A549 (cell line): ENCODE measurements around the gene RELN. TPM values are rescaled to one million over a fixed set of nuclear protein-coding genes. Genes with fewer than 3 reads are reported as not detected.

Source experiments
- ATAC-seq, 2 experiments: fragments of 200-7000 bp in 1 of 2; fragments of >200 bp in 1 of 2; cut with Nextera tagmentation in 1 of 2; cut with Tn5 transposase in 1 of 2; 3 replicates each; pipeline versions ENCODE4 v1.8.0 to v1.9.1; 2018 to 2020; ENCODE audit warnings: mild to moderate bottlenecking in 1 of 2, moderate library complexity in 1 of 2
- CTCF ChIA-PET: fragments of 300-600 bp; sonication (Branson Sonifier 250); formaldehyde crosslinking; extraction: SDS; loops from one replicate; lab custom pipeline; 2021; ENCODE audit warnings: antibody characterized with exemption, inconsistent platforms; lab: Yijun Ruan, JAX
- POLR2A ChIA-PET: fragments of 350-600 bp; formaldehyde crosslinking; extraction: SDS; loops from one replicate; lab custom pipeline; 2021; ENCODE audit warnings: antibody characterized with exemption, inconsistent platforms; lab: Yijun Ruan, JAX
- DNase-seq, 2 experiments: peaks; one replicate each; pipeline versions ENCODE4 v3.0.0 to v3.0.0-alpha.2; 2011 to 2016; ENCODE audit warnings: low read depth in 1 of 2, low spot score in 1 of 2
- FAIRE-seq: peaks from 2 replicates; lab custom pipeline; 2011; peaks lifted over from hg19 to GRCh38; lab: Jason Lieb, UNC
- H3K27ac ChIP-seq, 2 experiments: fragments of >200 bp; sonication (Bioruptor Twin); formaldehyde crosslinking; 3 replicates each; pipeline ENCODE4 v1.5.1; 2016 to 2017
- H3K4me1 ChIP-seq: fragments of >200 bp; sonication (Bioruptor Twin); formaldehyde crosslinking; 3 replicates; pipeline ENCODE4 v1.6.1; 2016
- H3K4me2 ChIP-seq: fragments of >200 bp; sonication (Bioruptor Twin); formaldehyde crosslinking; 3 replicates; pipeline ENCODE4 v1.6.1; 2016
- H3K4me3 ChIP-seq: fragments of >200 bp; sonication (Bioruptor Twin); formaldehyde crosslinking; 3 replicates; pipeline ENCODE4 v1.5.1; 2016
- H3K9me3 ChIP-seq: fragments of >200 bp; sonication (Bioruptor Twin); formaldehyde crosslinking; 3 replicates; pipeline ENCODE4 v1.6.1; 2016
- CEBPB ChIP-seq, 2 experiments: fragments of >200 bp in 1 of 2; sonication (Bioruptor Twin) in 1 of 2; formaldehyde crosslinking in 1 of 2; IDR thresholded peaks; 2 replicates each; pipeline ENCODE4 v1.6.1; 2012 to 2016
- EHF ChIP-seq: fragments of 250-450 bp; sonication (Bioruptor Pico); IDR thresholded peaks from 2 replicates; pipeline ENCODE4 v1.5.0; 2020; ENCODE audit warnings: mild to moderate bottlenecking
- EP300 ChIP-seq, 2 experiments: fragments of >200 bp; sonication (Bioruptor Twin); formaldehyde crosslinking; IDR thresholded peaks; 2 replicates in 1 of 2; 3 replicates in 1 of 2; pipeline ENCODE4 v1.6.1; 2016 to 2017
- GATA3 ChIP-seq: IDR thresholded peaks from 2 replicates; pipeline ENCODE4 v1.6.1; 2012; ENCODE audit warnings: borderline replicate concordance
- HOXA7 ChIP-seq: fragments of 250-450 bp; sonication (Bioruptor Pico); IDR thresholded peaks from 2 replicates; pipeline ENCODE4 v1.5.0; 2020; ENCODE audit warnings: mild to moderate bottlenecking, moderate library complexity
- HOXB13 ChIP-seq: fragments of 250-450 bp; sonication (Bioruptor Pico); IDR thresholded peaks from 2 replicates; pipeline ENCODE4 v1.5.0; 2020; ENCODE audit warnings: low read depth, mild to moderate bottlenecking, moderate library complexity
- HOXB5 ChIP-seq: fragments of 250-450 bp; sonication (Bioruptor Pico); IDR thresholded peaks from 2 replicates; pipeline ENCODE4 v1.5.0; 2020; ENCODE audit warnings: mild to moderate bottlenecking, moderate library complexity
- KDM5A ChIP-seq: fragments of 200-600 bp; sonication (generic); IDR thresholded peaks from 2 replicates; pipeline ENCODE4 v1.6.1; 2016; ENCODE audit warnings: antibody characterized with exemption, mild to moderate bottlenecking
- MAFK ChIP-seq: fragments of 450-650 bp; IDR thresholded peaks from 2 replicates; pipeline ENCODE4 v1.6.1; 2014; ENCODE audit not compliant: partially characterized antibody
- MYC ChIP-seq: IDR thresholded peaks from 2 replicates; pipeline ENCODE4 v1.6.1; 2012; ENCODE audit warnings: mild to moderate bottlenecking, inconsistent platforms, low read length, improper control_type of control experiment, borderline replicate concordance
- POLR2AphosphoS2 ChIP-seq: conservative IDR thresholded peaks from 2 replicates; pipeline ENCODE4 v1.6.1; 2012; ENCODE audit warnings: low read length, improper control_type of control experiment, inconsistent platforms
- RNF2 ChIP-seq: fragments of 200-600 bp; sonication (generic); IDR thresholded peaks from 2 replicates; pipeline ENCODE4 v1.6.1; 2016; ENCODE audit warnings: low read depth, mild to moderate bottlenecking, antibody characterized with exemption, moderate library complexity, borderline replicate concordance
- TFCP2L1 ChIP-seq: fragments of 250-450 bp; sonication (Bioruptor Pico); IDR thresholded peaks from 2 replicates; pipeline ENCODE4 v1.5.0; 2021; ENCODE audit warnings: mild to moderate bottlenecking
- TP53 ChIP-seq: fragments of 250-450 bp; sonication (Bioruptor Pico); IDR thresholded peaks from 2 replicates; pipeline ENCODE4 v1.5.0; 2021; ENCODE audit warnings: mild to moderate bottlenecking, moderate library complexity
- ZC3H11A ChIP-seq: fragments of 450-650 bp; IDR thresholded peaks from 2 replicates; pipeline ENCODE4 v1.6.1; 2014; ENCODE audit warnings: antibody characterized with exemption, mild to moderate bottlenecking
- ZFP36 ChIP-seq: fragments of 450-650 bp; IDR thresholded peaks from 2 replicates; pipeline ENCODE4 v1.6.1; 2014; ENCODE audit warnings: borderline replicate concordance; ENCODE audit not compliant: partially characterized antibody
- ZNF302 ChIP-seq: fragments of 250-450 bp; sonication (Bioruptor Pico); IDR thresholded peaks from 2 replicates; pipeline ENCODE4 v1.9.0; 2021; ENCODE audit warnings: inconsistent platforms, mild to moderate bottlenecking, moderate library complexity
- WGBS: methylation state at CpG from one replicate; pipeline ENCODE4 v1.1.6; 2017; ENCODE audit errors: missing lambda C conversion rate; 5-methylcytosine and 5-hydroxymethylcytosine counted together
- polyA plus RNA-seq, 4 experiments: library from polyadenylated mRNA; depleted of rRNA in 3 of 4; stranded (reverse); fragments of >200 nt; fragmentation: RNase III in 1 of 4; extraction: RNeasy Plus Mini Kit Qiagen cat#74134 plus additional on column Dnase treatment in 1 of 4; gene quantifications; 2 replicates in 3 of 4; 3 replicates in 1 of 4; pipeline ENCODE4 v1.2.3, GENCODE V29; 2011 to 2017
- TF ChIP-seq, protein P1 (sequence below): fragments of 150-350 bp; IDR thresholded peaks from 2 replicates; pipeline ENCODE4 v1.6.1; 2014; ENCODE audit warnings: low read depth, mild to moderate bottlenecking, low read length
- TF ChIP-seq, protein P2 (sequence below): IDR thresholded peaks from 2 replicates; pipeline ENCODE4 v1.6.1; 2012
- TF ChIP-seq, protein P3 (sequence below): IDR thresholded peaks from 2 replicates; pipeline ENCODE4 v1.6.1; 2012
- TF ChIP-seq, protein P4 (sequence below): fragments of >200 bp; sonication (Bioruptor Twin); formaldehyde crosslinking; IDR thresholded peaks from 2 replicates; pipeline ENCODE4 v1.6.1; 2016

Gene RELN
- polyA plus RNA-seq, 2 of the 4 experiments (the other 2 are of a cell fraction), result not detected

DNA sequence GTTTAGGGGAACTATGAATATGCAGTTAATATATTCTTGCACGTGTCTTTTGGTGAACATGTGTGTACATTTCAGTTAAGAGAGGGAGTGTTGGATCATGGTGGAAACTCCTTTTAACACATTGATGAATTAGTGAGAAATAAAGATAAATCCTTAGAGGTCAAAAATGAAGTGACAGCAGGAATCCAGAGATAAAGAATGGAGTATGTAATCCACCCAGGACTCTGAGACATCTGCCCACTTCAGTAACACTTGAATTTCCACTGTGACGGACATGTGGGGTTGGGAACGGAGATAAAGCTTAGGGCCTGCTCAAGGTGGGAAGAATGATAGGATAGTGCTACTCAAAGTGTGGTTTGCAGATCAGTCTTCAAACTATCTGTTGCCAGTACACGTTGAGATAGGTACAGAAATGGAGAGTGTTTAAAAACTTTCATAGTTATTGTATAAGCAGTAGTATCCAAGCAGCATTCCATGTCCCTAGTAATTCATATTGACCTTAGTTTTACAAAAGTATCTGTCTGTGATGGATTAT lies 6.6 kb upstream of the RELN start:
- no peak for DNase-seq
- CTCF ChIA-PET, result no interaction called here
- H3K9me3 ChIP-seq, result no peaks in the 10 kb centered on the region
- TF ChIP-seq, protein P1, sequence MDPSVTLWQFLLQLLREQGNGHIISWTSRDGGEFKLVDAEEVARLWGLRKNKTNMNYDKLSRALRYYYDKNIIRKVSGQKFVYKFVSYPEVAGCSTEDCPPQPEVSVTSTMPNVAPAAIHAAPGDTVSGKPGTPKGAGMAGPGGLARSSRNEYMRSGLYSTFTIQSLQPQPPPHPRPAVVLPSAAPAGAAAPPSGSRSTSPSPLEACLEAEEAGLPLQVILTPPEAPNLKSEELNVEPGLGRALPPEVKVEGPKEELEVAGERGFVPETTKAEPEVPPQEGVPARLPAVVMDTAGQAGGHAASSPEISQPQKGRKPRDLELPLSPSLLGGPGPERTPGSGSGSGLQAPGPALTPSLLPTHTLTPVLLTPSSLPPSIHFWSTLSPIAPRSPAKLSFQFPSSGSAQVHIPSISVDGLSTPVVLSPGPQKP, result no peak
- no peak for TF ChIP-seq HOXB13 (CRISPR knock-in tag)
- TF ChIP-seq ZFP36, result no peak
- TF ChIP-seq, all 56 proteins: peak for 0
- Histone ChIP-seq H3K4me2 (no peak overlapping the region), H3K4me3 (no peak overlapping the region), H3K27ac (no peak overlapping the region), H3K4me1 (no peaks in the 10 kb centered on the region)
- no peak for FAIRE-seq
- ATAC-seq, result no peak
- POLR2A ChIA-PET, result no interaction called here
- WGBS, result 40% methylated on average over 4 of the region's 4 CpGs

DNA sequence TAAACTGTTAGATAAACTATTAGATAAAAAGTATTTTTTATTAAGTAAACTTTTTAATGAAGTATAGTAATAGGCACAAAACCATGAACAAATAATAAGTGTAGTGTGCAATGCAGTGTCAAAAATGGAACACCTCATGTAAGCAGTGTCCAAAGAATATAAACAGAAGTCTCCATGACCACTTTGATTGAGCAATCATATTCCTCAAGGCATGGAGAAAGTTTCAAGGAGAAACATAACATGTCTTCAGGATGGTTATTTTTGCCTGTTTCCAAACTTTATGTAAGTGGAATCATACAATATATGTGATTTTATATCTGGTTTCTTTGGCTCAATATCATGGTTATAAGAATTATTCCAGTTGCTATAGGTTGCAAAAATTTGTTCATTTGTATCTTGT lies 6.1 kb upstream of the RELN start:
- TF ChIP-seq, protein P2, sequence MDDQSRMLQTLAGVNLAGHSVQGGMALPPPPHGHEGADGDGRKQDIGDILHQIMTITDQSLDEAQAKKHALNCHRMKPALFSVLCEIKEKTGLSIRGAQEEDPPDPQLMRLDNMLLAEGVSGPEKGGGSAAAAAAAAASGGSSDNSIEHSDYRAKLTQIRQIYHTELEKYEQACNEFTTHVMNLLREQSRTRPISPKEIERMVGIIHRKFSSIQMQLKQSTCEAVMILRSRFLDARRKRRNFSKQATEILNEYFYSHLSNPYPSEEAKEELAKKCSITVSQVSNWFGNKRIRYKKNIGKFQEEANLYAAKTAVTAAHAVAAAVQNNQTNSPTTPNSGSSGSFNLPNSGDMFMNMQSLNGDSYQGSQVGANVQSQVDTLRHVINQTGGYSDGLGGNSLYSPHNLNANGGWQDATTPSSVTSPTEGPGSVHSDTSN, result no peak
- TF ChIP-seq, protein P3, sequence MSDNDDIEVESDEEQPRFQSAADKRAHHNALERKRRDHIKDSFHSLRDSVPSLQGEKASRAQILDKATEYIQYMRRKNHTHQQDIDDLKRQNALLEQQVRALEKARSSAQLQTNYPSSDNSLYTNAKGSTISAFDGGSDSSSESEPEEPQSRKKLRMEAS, result no peak
- TF ChIP-seq EP300 (IDR thresholded peaks at IDR 0.05) (no peak), TP53 (CRISPR knock-in tag) (no peak), HOXA7 (CRISPR knock-in tag) (no peak), TFCP2L1 (CRISPR knock-in tag) (no peak), RNF2 (no peak), HOXB5 (CRISPR knock-in tag) (no peak), EHF (CRISPR knock-in tag) (no peak), MAFK (no peak), CEBPB (IDR thresholded peaks at IDR 0.05) (no peak), GATA3 (no peak), ZC3H11A (no peak), POLR2AphosphoS2 (no peak)
- TF ChIP-seq, protein P4, sequence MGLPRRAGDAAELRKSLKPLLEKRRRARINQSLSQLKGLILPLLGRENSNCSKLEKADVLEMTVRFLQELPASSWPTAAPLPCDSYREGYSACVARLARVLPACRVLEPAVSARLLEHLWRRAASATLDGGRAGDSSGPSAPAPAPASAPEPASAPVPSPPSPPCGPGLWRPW, result no peak
- no peak for DNase-seq
- H3K4me2 ChIP-seq, result no peak overlapping the region
- no peak for ATAC-seq
- ChIA-PET CTCF (no interaction called here), POLR2A (no interaction called here)
- H3K4me1 ChIP-seq, result no peaks in the 10 kb centered on the region
- no peak overlapping the region for H3K4me3 ChIP-seq
- no peak overlapping the region for H3K27ac ChIP-seq
- no peak for FAIRE-seq
- no peaks in the 10 kb centered on the region for H3K9me3 ChIP-seq

DNA sequence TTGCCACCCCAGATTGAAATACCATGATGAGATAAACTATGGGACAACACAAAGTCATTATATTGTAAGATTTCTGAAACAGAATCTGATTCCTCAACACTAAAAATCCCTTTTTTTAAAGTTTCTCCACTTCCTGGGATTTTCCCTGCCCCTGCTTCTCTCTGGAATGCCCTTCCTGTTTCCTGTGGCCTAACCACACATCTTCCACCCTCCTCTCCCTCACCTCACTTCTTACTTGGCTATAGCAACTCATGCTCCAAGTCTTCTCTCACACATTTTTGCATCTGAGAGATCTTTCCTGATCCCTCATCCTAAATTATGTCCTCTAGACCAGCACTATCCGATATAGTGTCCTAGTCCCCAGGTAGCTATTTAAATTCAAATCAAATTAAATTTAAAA lies 4.1 kb upstream of the RELN start:
- peaks cover 7% of the 10 kb centered on the region; the same call in 1 of the 3 replicates for H3K4me1 ChIP-seq
- H3K4me3 ChIP-seq, result no peak overlapping the region
- WGBS, result 50% methylated on average over 1 of the region's 1 CpG
- ATAC-seq (no peak), FAIRE-seq (no peak), DNase-seq (no peak)
- ChIA-PET CTCF (no interaction called here), POLR2A (no interaction called here)
- H3K4me2 ChIP-seq, result no peak overlapping the region
- no peak overlapping the region for H3K27ac ChIP-seq
- TF ChIP-seq ZNF302 (no peak), RNF2 (no peak), MYC (no peak), HOXA7 (CRISPR knock-in tag) (no peak), KDM5A (no peak)
- TF ChIP-seq, protein P2, result no peak
- no peaks in the 10 kb centered on the region for H3K9me3 ChIP-seq
